GM12878 (cell line): ENCODE data around the gene PRR15L. TPM values are rescaled to one million over a fixed set of nuclear protein-coding genes. Genes with fewer than 3 reads are reported as not detected.

Experiments
- ATAC-seq: fragments of 200-7000 bp; cut with Tn5 transposase; 3 replicates; pipeline ENCODE4 v1.9.1; 2020; ENCODE audit warnings: mild to moderate bottlenecking, moderate library complexity
- BruUV-seq: library from RNA; stranded (reverse); fragments of 400-500 nt; replicated peaks from 2 replicates; lab custom pipeline; 2021; lab: Mats Ljungman, UMichigan
- CTCF ChIA-PET: fragments of 300-600 bp; sonication (Branson Sonifier 250); formaldehyde crosslinking; extraction: SDS; loops from one replicate; lab custom pipeline; 2021; ENCODE audit warnings: inconsistent platforms; lab: Yijun Ruan, JAX
- POLR2A ChIA-PET: fragments of 350-600 bp; formaldehyde crosslinking; extraction: SDS; loops from one replicate; lab custom pipeline; 2021; ENCODE audit warnings: inconsistent platforms; lab: Charles Lee
- RAD21 ChIA-PET: fragments of 300-600 bp; sonication (Branson Sonifier 250); formaldehyde crosslinking; loops from one replicate; lab custom pipeline; 2023; ENCODE audit warnings: antibody characterized with exemption; ENCODE audit not compliant: unreplicated experiment; lab: Charles Lee
- SMC1A ChIA-PET: fragments of 300-600 bp; sonication (Branson Sonifier 250); formaldehyde crosslinking; loops from one replicate; lab custom pipeline; 2023; ENCODE audit not compliant: unreplicated experiment, uncharacterized antibody; lab: Charles Lee
- DNase-seq: peaks from one replicate; pipeline ENCODE4 v3.0.0-alpha.2; 2011; ENCODE audit warnings: low read depth, low spot score
- FAIRE-seq: peaks from 3 replicates; lab custom pipeline; 2011; peaks lifted over from hg19 to GRCh38; lab: Jason Lieb, UNC
- H2AFZ ChIP-seq: 2 replicates; pipeline ENCODE4 v1.6.0; 2011; ENCODE audit warnings: low read depth, low read length, control low read depth; ENCODE audit not compliant: control insufficient read depth
- H3K27ac ChIP-seq: 2 replicates; pipeline ENCODE4 v1.5.1; 2011; ENCODE audit warnings: control low read depth; ENCODE audit not compliant: control insufficient read depth, insufficient read depth
- H3K27me3 ChIP-seq, 2 experiments: replicated peaks in 1 of 2; 2 replicates each; pipeline versions ENCODE4 v1.6.0 to v1.6.1; 2011; ENCODE audit warnings: low read length in 1 of 2; ENCODE audit not compliant: control insufficient read depth in 2 of 2, insufficient read depth in 2 of 2
- H3K36me3 ChIP-seq, 2 experiments: 2 replicates each; pipeline ENCODE4 v1.5.1; 2011; ENCODE audit warnings: low read length in 1 of 2; ENCODE audit not compliant: control insufficient read depth in 2 of 2, insufficient read depth in 2 of 2
- H3K4me1 ChIP-seq: 2 replicates; pipeline ENCODE4 v1.6.1; 2011; ENCODE audit warnings: mild to moderate bottlenecking, low read length, moderate library complexity, mixed read lengths; ENCODE audit not compliant: control insufficient read depth, insufficient read depth
- H3K4me2 ChIP-seq: 2 replicates; pipeline ENCODE4 v1.6.0; 2011; ENCODE audit warnings: control low read depth; ENCODE audit not compliant: control insufficient read depth, insufficient read depth
- H3K4me3 ChIP-seq: fragments of 200-600 bp; sonication (generic); 2 replicates; pipeline ENCODE4 v1.5.1; 2016
- H3K79me2 ChIP-seq: 2 replicates; pipeline ENCODE4 v1.6.0; 2011; ENCODE audit warnings: low read length; ENCODE audit not compliant: control insufficient read depth, insufficient read depth
- H3K9ac ChIP-seq: 2 replicates; pipeline ENCODE4 v1.8.0; 2011; ENCODE audit warnings: low read length, control low read depth, mixed read lengths; ENCODE audit not compliant: control insufficient read depth, insufficient read depth
- H3K9me3 ChIP-seq: replicated peaks from 3 replicates; pipeline ENCODE4 v1.5.1; 2011; ENCODE audit warnings: mild to moderate bottlenecking, low read length; ENCODE audit not compliant: control insufficient read depth, insufficient read depth
- H4K20me1 ChIP-seq: 2 replicates; pipeline ENCODE4 v1.6.0; 2011; ENCODE audit not compliant: control insufficient read depth, insufficient read depth
- ATF7 ChIP-seq: fragments of 450-650 bp; IDR thresholded peaks from 2 replicates; pipeline ENCODE4 v1.6.1; 2016; ENCODE audit warnings: low read depth, mild to moderate bottlenecking
- IKZF2 ChIP-seq, 2 experiments: fragments of 450-650 bp; IDR thresholded peaks; 2 replicates each; pipeline ENCODE4 v1.6.1; 2017; ENCODE audit warnings: mild to moderate bottlenecking in 2 of 2, moderate library complexity in 2 of 2
- IRF4 ChIP-seq: IDR thresholded peaks from 2 replicates; pipeline ENCODE4 v1.6.1; 2011; ENCODE audit warnings: low read depth, low read length
- NBN ChIP-seq: fragments of 450-650 bp; IDR thresholded peaks from 2 replicates; pipeline ENCODE4 v1.6.1; 2016
- RAD51 ChIP-seq: fragments of 450-650 bp; IDR thresholded peaks from 2 replicates; pipeline ENCODE4 v1.6.1; 2016; ENCODE audit warnings: moderate library complexity, mild to moderate bottlenecking, inconsistent platforms
- SPI1 ChIP-seq: IDR thresholded peaks from 2 replicates; pipeline ENCODE4 v1.6.1; 2011; ENCODE audit warnings: low read depth, mild to moderate bottlenecking, low read length, moderate library complexity, borderline replicate concordance; ENCODE audit not compliant: insufficient read depth
- SRF ChIP-seq, 2 experiments: IDR thresholded peaks; 2 replicates each; pipeline ENCODE4 v1.6.1; 2011; ENCODE audit warnings: low read depth in 2 of 2, low read length in 2 of 2, mild to moderate bottlenecking in 1 of 2, moderate library complexity in 1 of 2
- TCF12 ChIP-seq: IDR thresholded peaks from 2 replicates; pipeline ENCODE4 v1.6.1; 2011; ENCODE audit warnings: low read depth, mild to moderate bottlenecking, low read length
- ZBED1 ChIP-seq: IDR thresholded peaks from 2 replicates; pipeline ENCODE4 v1.6.1; 2016; ENCODE audit warnings: borderline replicate concordance
- ZNF384 ChIP-seq: IDR thresholded peaks from 2 replicates; pipeline ENCODE4 v1.6.1; 2012; ENCODE audit warnings: low read depth, mild to moderate bottlenecking, low read length, improper control_type of control experiment, borderline replicate concordance
- WGBS: methylation state at CpG from one replicate; pipeline ENCODE4 v1.1.6; 2016; ENCODE audit warnings: low lambda C conversion rate; ENCODE audit not compliant: insufficient replicate concordance, insufficient coverage; ENCODE audit errors: missing lambda C conversion rate; 5-methylcytosine and 5-hydroxymethylcytosine counted together
- in situ Hi-C: fragments of 300-500 bp; cut with MboI; formaldehyde crosslinking; loops from 9 replicates; pipeline ENCODE4 v1.14.3; 2018; ENCODE audit warnings: mixed read lengths
- intact Hi-C: fragments of 100-400 bp; cut with micrococcal nuclease; formaldehyde crosslinking; loops from one replicate; pipeline ENCODE4 v1.14.2; 2022; ENCODE audit not compliant: unreplicated experiment
- polyA plus RNA-seq, 11 experiments: library from polyadenylated mRNA; depleted of rRNA in 4 of 11; unstranded in 6 of 11; stranded (reverse) in 5 of 11; fragments of >200 nt; fragmentation: Nextera tagmentation in 4 of 11; fragmentation: Illumina TruSeq in 1 of 11; extraction: Ambion mirVana in 4 of 11; extraction: Trizol in 1 of 11; gene quantifications; 1 replicate in 1 of 11; 2 replicates in 10 of 11; pipeline versions ENCODE4 v1.2.1 to v1.2.3, GENCODE V29; 2011 to 2016; ENCODE audit warnings: inconsistent platforms in 2 of 11, missing spikeins in 2 of 11, low read depth in 1 of 11
- total RNA-seq, 4 experiments: library from RNA; depleted of rRNA in 3 of 4; stranded (reverse); fragments of >200 nt in 3 of 4; fragmentation: Illumina TruSeq in 1 of 4; extraction: Trizol in 1 of 4; gene quantifications; 2 replicates each; pipeline versions ENCODE4 v1.2.1 to v1.2.3, GENCODE V29; 2013 to 2021
- TF ChIP-seq, protein P1 (sequence below): IDR thresholded peaks from 2 replicates; pipeline ENCODE4 v1.6.1; 2012; ENCODE audit warnings: improper control_type of control experiment, low read depth, low read length; ENCODE audit not compliant: insufficient replicate concordance
- TF ChIP-seq, protein P2 (sequence below): fragments of 450-650 bp; IDR thresholded peaks from 2 replicates; pipeline ENCODE4 v1.6.1; 2017; ENCODE audit warnings: borderline replicate concordance
- TF ChIP-seq, protein P3 (sequence below): IDR thresholded peaks from 2 replicates; pipeline ENCODE4 v1.6.1; 2012; ENCODE audit warnings: mild to moderate bottlenecking, low read depth, low read length

Gene PRR15L
- total and polyA plus RNA-seq, 10 of the 15 experiments (the other 5 are each of a cell fraction or from before 2014, with no cell fraction given), result 0.11 to 0.18 TPM; not detected in 8

DNA sequence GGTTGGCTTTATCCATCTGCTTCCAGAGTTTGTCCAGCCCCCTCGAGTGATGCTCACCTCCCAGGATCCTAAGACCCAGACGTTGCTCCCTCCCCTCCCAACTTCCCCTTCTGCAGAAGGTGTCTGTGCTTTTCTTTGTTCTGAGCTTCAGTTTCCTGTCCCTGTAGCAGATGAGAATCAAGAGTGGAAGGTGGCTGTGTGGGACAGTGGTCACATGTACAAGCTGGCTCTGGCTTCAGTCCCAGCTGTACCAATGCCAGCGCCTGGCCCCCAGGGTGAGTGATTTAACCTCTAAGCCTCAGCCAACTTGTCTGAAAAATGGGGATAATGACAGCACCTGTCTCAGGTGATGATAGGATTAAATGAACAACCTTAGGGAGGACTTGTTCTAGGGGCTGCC lies 7.7 kb downstream of the PRR15L start:
- ATAC-seq (peak; percentile 65), DNase-seq (no peak), FAIRE-seq (peak; percentile 91)
- peak overlapping the region; percentile 84 for H3K4me2 ChIP-seq
- no peaks in the 10 kb centered on the region for H3K27me3 ChIP-seq
- no peak overlapping the region; the same call in 1 of the 2 replicates for H3K4me3 ChIP-seq
- peak overlapping the region; percentile 47 for H3K9ac ChIP-seq
- H4K20me1 ChIP-seq, result no peaks in the 10 kb centered on the region
- BruUV-seq, result no TSS peak
- peaks cover 3 to 8% of the 10 kb centered on the region in 2 experiments for H3K36me3 ChIP-seq
- peaks cover 37% of the 10 kb centered on the region for H3K4me1 ChIP-seq
- RAD21 ChIA-PET, result interaction anchor here (0.6 to 7.6 kb wide), 23 partner anchors 8 to 123 kb away, joined by 3 to 126 read pairs (median 6); partner anchors contain the start of genes CDK5RAP3, PNPO, SCRN2 and SP6
- intact Hi-C loops (loop anchor here (1.0 kb wide), 2 partner anchors 20 to 68 kb away; no protein-coding TSS in a partner anchor), in situ Hi-C loops (no loop called here)
- 4% methylated on average over 3 of the region's 3 CpGs for WGBS
- H3K9me3 ChIP-seq, result no peaks in the 10 kb centered on the region
- SMC1A ChIA-PET, result interaction anchor here (0.7 to 8.1 kb wide), 20 partner anchors 9 to 163 kb away, joined by 3 to 158 read pairs (median 8); partner anchors contain the start of genes CDK5RAP3, PNPO, SCRN2 and SP2
- H3K79me2 ChIP-seq, result no peaks in the 10 kb centered on the region
- H3K27ac ChIP-seq, result peak overlapping the region; percentile 74
- peak overlapping the region; percentile 58; the same call in 1 of the 2 replicates for H2AFZ ChIP-seq
- CTCF ChIA-PET, result interaction anchor here (0.8 to 18.1 kb wide), 29 partner anchors 8 to 301 kb away, joined by 3 to 463 read pairs (median 5); partner anchors contain the start of genes CDK5RAP3, NFE2L1, PNPO and PRR15L
- POLR2A ChIA-PET, result interaction anchor here (0.6 to 4.6 kb wide), 12 partner anchors 8 to 291 kb away, joined by 3 to 39 read pairs (median 4); partner anchors contain the start of genes CDK5RAP3, PNPO and SP2
- TF ChIP-seq ATF7 (no peak), NBN (no peak), IRF4 (no peak), TCF12 (no peak), SPI1 (peak; percentile 26; the same call in 1 of the 2 replicates), ZNF384 (no peak), ZBED1 (no peak), SRF (IDR thresholded peaks at IDR 0.05; ENCODE audit: low read depth in 2 of 2, low read length in 2 of 2) (no peak), IKZF2 (IDR thresholded peaks at IDR 0.05) (no peak), RAD51 (peak; percentile 59; the same call in 1 of the 2 replicates)
- TF ChIP-seq, protein P1, sequence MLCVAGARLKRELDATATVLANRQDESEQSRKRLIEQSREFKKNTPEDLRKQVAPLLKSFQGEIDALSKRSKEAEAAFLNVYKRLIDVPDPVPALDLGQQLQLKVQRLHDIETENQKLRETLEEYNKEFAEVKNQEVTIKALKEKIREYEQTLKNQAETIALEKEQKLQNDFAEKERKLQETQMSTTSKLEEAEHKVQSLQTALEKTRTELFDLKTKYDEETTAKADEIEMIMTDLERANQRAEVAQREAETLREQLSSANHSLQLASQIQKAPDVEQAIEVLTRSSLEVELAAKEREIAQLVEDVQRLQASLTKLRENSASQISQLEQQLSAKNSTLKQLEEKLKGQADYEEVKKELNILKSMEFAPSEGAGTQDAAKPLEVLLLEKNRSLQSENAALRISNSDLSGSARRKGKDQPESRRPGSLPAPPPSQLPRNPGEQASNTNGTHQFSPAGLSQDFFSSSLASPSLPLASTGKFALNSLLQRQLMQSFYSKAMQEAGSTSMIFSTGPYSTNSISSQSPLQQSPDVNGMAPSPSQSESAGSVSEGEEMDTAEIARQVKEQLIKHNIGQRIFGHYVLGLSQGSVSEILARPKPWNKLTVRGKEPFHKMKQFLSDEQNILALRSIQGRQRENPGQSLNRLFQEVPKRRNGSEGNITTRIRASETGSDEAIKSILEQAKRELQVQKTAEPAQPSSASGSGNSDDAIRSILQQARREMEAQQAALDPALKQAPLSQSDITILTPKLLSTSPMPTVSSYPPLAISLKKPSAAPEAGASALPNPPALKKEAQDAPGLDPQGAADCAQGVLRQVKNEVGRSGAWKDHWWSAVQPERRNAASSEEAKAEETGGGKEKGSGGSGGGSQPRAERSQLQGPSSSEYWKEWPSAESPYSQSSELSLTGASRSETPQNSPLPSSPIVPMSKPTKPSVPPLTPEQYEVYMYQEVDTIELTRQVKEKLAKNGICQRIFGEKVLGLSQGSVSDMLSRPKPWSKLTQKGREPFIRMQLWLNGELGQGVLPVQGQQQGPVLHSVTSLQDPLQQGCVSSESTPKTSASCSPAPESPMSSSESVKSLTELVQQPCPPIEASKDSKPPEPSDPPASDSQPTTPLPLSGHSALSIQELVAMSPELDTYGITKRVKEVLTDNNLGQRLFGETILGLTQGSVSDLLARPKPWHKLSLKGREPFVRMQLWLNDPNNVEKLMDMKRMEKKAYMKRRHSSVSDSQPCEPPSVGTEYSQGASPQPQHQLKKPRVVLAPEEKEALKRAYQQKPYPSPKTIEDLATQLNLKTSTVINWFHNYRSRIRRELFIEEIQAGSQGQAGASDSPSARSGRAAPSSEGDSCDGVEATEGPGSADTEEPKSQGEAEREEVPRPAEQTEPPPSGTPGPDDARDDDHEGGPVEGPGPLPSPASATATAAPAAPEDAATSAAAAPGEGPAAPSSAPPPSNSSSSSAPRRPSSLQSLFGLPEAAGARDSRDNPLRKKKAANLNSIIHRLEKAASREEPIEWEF, result no peak
- TF ChIP-seq, protein P2, sequence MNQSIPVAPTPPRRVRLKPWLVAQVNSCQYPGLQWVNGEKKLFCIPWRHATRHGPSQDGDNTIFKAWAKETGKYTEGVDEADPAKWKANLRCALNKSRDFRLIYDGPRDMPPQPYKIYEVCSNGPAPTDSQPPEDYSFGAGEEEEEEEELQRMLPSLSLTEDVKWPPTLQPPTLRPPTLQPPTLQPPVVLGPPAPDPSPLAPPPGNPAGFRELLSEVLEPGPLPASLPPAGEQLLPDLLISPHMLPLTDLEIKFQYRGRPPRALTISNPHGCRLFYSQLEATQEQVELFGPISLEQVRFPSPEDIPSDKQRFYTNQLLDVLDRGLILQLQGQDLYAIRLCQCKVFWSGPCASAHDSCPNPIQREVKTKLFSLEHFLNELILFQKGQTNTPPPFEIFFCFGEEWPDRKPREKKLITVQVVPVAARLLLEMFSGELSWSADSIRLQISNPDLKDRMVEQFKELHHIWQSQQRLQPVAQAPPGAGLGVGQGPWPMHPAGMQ, result no peak
- TF ChIP-seq, protein P3, sequence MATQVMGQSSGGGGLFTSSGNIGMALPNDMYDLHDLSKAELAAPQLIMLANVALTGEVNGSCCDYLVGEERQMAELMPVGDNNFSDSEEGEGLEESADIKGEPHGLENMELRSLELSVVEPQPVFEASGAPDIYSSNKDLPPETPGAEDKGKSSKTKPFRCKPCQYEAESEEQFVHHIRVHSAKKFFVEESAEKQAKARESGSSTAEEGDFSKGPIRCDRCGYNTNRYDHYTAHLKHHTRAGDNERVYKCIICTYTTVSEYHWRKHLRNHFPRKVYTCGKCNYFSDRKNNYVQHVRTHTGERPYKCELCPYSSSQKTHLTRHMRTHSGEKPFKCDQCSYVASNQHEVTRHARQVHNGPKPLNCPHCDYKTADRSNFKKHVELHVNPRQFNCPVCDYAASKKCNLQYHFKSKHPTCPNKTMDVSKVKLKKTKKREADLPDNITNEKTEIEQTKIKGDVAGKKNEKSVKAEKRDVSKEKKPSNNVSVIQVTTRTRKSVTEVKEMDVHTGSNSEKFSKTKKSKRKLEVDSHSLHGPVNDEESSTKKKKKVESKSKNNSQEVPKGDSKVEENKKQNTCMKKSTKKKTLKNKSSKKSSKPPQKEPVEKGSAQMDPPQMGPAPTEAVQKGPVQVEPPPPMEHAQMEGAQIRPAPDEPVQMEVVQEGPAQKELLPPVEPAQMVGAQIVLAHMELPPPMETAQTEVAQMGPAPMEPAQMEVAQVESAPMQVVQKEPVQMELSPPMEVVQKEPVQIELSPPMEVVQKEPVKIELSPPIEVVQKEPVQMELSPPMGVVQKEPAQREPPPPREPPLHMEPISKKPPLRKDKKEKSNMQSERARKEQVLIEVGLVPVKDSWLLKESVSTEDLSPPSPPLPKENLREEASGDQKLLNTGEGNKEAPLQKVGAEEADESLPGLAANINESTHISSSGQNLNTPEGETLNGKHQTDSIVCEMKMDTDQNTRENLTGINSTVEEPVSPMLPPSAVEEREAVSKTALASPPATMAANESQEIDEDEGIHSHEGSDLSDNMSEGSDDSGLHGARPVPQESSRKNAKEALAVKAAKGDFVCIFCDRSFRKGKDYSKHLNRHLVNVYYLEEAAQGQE, result no peak
